ENCODE data around the gene STAC.

STAC gene

GRCh38 chr3:36521007-36521379 lies 140.7 kb downstream of the STAC start:
- no peak for DNase-seq (ENCODE audit: low read depth)
- no peak for TF ChIP-seq CTCF (IDR thresholded peaks at IDR 0.05; ENCODE audit: low read length, missing control alignments)
- H3K4me3 ChIP-seq (replicated peaks; ENCODE audit: low read depth, low read length) = no peak overlapping the region

DNA sequence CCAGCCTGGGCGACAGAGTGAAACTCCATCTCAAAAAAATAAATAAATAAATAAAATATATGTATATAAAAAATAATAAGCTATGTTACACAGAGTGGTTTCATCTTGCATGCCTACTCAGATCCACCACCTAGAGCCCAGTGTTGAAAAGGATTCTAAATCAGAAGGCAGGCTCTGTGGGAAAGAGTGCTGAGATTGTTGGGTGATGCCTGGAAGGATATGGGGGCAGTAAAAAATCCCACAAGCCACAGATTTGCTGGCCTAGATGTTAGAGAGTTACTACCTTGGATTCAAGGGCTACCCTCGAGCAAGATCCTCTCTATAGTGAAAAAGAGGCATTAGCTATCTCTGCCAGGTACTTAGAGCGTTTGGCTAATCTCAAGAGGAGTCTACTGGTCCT lies 144.3 kb downstream of the STAC start:
- no peak for DNase-seq (ENCODE audit: low read depth)
- no peak for TF ChIP-seq CTCF (IDR thresholded peaks at IDR 0.05; ENCODE audit: low read length, missing control alignments)

DNA sequence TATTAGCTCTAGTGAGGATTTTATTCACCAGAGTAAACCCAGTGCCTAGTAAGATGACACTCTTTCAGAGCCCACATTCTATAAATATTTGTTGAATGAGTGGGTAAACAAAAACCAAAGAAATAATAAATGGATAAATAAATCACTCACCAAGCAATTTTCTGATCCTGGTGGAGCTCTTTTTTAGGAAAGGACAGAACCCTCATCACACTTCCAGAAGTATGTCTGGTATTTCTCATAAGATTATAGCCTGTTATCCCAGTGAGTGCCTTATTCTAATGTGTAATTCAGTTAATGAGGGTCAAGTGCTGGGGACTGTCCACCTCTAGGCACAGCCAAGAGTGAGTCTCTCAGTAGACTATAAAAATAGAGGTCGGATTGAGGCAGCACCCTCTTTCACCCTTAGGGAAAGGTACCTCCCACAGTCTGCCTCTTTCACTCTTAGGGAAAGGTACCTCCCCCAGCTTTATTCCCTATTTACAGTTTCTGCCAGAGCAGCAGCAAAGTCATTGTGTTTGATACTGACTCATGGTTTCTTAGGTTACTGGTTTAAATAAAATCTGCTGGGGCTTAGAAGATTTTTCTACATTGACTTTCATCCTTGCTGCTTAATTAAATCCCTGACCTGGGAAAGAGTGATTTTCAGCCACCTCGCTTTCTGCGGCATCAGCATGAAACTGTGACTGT lies 145.0 kb downstream of the STAC start:
- peak; percentile 67 for DNase-seq (ENCODE audit: low read depth)
- H3K4me3 ChIP-seq (replicated peaks; ENCODE audit: low read depth, low read length) = no peak overlapping the region
- TF ChIP-seq CTCF (IDR thresholded peaks at IDR 0.05; ENCODE audit: low read length, missing control alignments) = no peak

More for the DNA sequence above, 144.3 kb downstream of the STAC start:
- H3K4me3 ChIP-seq (replicated peaks; ENCODE audit: low read depth, low read length) = no peak overlapping the region

DNA sequence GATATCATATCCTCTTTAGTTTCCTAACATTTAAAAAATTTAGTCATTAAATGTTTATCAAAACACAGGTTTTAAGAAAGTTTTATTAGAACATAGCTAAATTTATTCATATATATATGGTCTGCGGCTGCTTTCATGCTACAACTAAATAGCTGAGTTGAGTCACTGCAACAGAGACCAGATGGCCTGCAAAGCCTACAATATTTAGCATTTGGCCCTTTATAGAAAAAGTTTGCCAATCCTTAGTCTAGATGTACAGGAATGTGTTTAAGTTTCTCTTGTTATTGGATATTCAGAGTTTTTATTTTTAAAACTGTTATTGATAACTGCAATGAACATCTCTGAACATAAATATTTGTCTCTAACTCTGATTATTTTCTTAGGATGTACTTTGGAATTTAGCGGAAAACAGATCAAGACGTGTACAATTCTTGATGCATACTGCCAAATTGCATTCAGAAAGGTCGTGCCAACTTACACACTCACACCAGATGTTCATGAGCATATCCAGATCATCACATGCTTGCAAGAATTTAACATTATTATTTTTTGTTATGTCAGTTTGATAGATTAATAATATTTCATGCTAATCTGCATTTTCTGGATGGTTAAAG lies 157.9 kb downstream of the STAC start:
- no peak for DNase-seq (ENCODE audit: low read depth)
- no peak for TF ChIP-seq CTCF (IDR thresholded peaks at IDR 0.05; ENCODE audit: low read length, missing control alignments)

GRCh38 chr3:36540888-36541518 lies 160.7 kb downstream of the STAC start:
- peak; percentile 98 for TF ChIP-seq CTCF (IDR thresholded peaks at IDR 0.05; ENCODE audit: low read length, missing control alignments)
- peak; percentile 66 for DNase-seq (ENCODE audit: low read depth)
- no peak overlapping the region for H3K4me3 ChIP-seq (replicated peaks; ENCODE audit: low read depth, low read length)

More for the DNA sequence above, 157.9 kb downstream of the STAC start:
- H3K4me3 ChIP-seq (replicated peaks; ENCODE audit: low read depth, low read length) = no peak overlapping the region

DNA sequence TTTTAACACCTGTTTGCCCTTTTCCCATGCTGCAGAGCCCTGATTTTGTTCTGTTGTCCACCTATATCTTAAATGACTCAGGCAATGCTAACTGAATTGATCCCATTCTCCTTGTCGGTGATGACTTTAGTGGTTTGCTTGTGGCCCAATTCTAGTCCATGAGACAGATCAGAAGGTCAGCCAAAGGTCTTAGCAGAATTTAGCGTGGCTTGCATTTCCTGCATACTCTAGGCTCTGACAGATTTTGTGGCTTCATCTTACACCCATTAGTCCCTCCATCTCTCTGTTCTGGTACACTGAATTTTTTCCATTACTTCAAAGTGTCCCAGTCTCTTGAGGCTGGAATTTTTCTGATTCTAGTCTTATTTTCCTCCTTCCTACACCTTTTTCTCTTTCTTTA lies 161.9 kb downstream of the STAC start:
- H3K4me3 ChIP-seq (replicated peaks; ENCODE audit: low read depth, low read length) = no peak overlapping the region
- TF ChIP-seq CTCF (IDR thresholded peaks at IDR 0.05; ENCODE audit: low read length, missing control alignments) = no peak
- no peak for DNase-seq (ENCODE audit: low read depth)
